GM10248 (cell line): ENCODE data around the gene COLEC11.

Experiments
- CTCF ChIA-PET: fragments of 300-600 bp; sonication (Branson Sonifier 250); formaldehyde crosslinking; extraction: SDS; loops from one replicate; lab custom pipeline; 2021; ENCODE audit warnings: antibody characterized with exemption; lab: Yijun Ruan, JAX
- POLR2A ChIA-PET: fragments of 350-650 bp; sonication (Branson Sonifier 250); formaldehyde crosslinking; extraction: SDS; loops from one replicate; lab custom pipeline; 2020; ENCODE audit warnings: antibody characterized with exemption; lab: Yijun Ruan, JAX
- DNase-seq: peaks from one replicate; pipeline ENCODE4 v3.0.0; 2012; ENCODE audit errors: extremely low spot score
- TF ChIP-seq, protein P1 (sequence below): IDR thresholded peaks from 2 replicates; pipeline ENCODE4 v1.5.1; 2012; ENCODE audit warnings: mild to moderate bottlenecking, low read depth; ENCODE audit errors: extremely low read depth, missing control alignments, control extremely low read depth

Gene COLEC11

GRCh38 chr2:3645745-3646389 lies 51.0 kb downstream of the COLEC11 start:
- ChIA-PET CTCF (interaction anchor here (1.1 kb wide), 1 partner anchor 223 kb away, joined by 3 read pairs; no protein-coding TSS in a partner anchor), POLR2A (no interaction called here)
- TF ChIP-seq, protein P1, sequence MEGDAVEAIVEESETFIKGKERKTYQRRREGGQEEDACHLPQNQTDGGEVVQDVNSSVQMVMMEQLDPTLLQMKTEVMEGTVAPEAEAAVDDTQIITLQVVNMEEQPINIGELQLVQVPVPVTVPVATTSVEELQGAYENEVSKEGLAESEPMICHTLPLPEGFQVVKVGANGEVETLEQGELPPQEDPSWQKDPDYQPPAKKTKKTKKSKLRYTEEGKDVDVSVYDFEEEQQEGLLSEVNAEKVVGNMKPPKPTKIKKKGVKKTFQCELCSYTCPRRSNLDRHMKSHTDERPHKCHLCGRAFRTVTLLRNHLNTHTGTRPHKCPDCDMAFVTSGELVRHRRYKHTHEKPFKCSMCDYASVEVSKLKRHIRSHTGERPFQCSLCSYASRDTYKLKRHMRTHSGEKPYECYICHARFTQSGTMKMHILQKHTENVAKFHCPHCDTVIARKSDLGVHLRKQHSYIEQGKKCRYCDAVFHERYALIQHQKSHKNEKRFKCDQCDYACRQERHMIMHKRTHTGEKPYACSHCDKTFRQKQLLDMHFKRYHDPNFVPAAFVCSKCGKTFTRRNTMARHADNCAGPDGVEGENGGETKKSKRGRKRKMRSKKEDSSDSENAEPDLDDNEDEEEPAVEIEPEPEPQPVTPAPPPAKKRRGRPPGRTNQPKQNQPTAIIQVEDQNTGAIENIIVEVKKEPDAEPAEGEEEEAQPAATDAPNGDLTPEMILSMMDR = no peak
- DNase-seq = no peak

- TF ChIP-seq, protein P1 = no peak
- CTCF ChIA-PET = interaction anchor here (1.1 kb wide), 1 partner anchor 224 kb away, joined by 3 read pairs; no protein-coding TSS in a partner anchor
- POLR2A ChIA-PET = no interaction called here
- DNase-seq = no peak
Observed at GRCh38 chr2:3646446-3646845, 51.5 kb downstream of the COLEC11 start.

DNA sequence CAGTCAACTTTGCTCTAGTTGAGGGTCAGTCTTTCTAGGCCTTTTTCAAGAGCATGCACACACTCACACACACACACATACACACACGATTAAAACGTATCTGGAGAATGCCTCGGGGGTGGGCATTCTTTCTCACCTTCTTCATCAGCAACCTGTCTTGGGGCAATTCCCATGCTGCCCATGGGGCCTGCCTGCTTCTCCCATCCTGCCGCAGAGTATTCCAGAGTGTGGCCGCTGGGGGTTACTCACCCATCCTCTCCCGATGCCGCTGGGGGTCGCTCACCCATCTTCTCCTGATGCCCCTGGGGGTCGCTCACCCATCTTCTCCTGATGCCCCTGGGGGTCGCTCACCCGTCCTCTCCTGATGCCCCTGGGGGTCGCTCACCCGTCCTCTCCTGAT lies 52.3 kb downstream of the COLEC11 start:
- ChIA-PET CTCF (no interaction called here), POLR2A (no interaction called here)
- no peak for DNase-seq
- TF ChIP-seq, protein P1 = no peak

GRCh38 chr2:3647831-3648651 lies 53.1 kb downstream of the COLEC11 start:
- no peak for DNase-seq
- POLR2A ChIA-PET = no interaction called here
- CTCF ChIA-PET = no interaction called here
- TF ChIP-seq, protein P1 = no peak

DNA sequence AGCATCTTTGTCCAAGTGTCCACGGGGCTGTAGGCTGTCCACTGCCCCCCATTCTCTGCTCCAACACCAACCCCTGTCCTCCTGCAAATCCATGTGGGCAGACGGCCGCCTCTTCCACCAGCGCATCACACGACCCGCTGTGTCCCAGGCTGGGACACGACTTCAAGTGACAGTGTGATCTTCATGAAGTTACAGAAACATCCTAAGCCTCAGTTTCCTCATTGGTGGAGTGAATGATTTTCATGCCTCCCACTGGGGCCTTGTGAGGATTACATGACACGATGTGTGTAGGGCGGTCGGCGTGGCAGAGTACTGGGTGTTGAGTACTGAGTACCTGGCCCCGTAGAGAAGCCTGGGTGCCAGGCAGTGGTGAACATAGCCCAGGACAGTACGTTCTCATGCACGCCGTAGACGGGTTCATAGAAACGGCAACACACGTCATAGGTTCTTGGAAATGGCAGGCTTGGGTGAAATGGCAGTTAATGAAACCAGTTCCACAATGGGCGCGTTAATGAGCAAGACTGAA lies 53.8 kb downstream of the COLEC11 start:
- ChIA-PET POLR2A (no interaction called here), CTCF (interaction anchor here (1.3 to 2.0 kb wide), 4 partner anchors 11 to 75 kb away, joined by 3 to 6 read pairs (median 4); no protein-coding TSS in a partner anchor)
- TF ChIP-seq, protein P1 = no peak
- DNase-seq = no peak

DNA sequence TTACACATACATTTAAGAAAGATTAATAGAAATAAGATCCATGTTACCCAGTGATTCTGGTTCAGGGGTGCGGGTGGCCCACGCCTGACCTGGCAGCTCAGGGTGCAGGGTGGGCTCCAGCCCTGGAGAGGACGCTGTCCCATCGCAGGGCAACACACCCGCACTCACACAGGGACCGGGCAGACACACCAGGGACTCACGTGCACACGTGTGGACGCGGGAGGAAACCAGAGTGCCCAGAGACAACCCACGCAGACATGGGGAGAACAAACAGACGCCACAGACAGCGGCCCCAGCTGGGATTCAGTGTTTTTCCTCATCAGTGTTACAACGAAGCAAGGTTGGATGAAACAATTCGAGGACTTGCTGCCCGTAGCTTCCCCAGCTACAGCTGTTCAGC lies 54.7 kb downstream of the COLEC11 start:
- ChIA-PET CTCF (interaction anchor here (0.7 to 2.0 kb wide), 6 partner anchors 11 to 188 kb away, joined by 3 to 6 read pairs (median 4); no protein-coding TSS in a partner anchor), POLR2A (no interaction called here)
- DNase-seq = no peak
- TF ChIP-seq, protein P1 = no peak
